SU-DHL-6 (cell line): Measurements from ENCODE around the gene ZSCAN1.

Experiments used
- H2AFZ ChIP-seq: fragments of 200-600 bp; sonication (generic); 2 replicates; pipeline ENCODE4 v1.6.1; 2014; ENCODE audit warnings: low read depth, mild to moderate bottlenecking, moderate library complexity, mixed read lengths, antibody characterized with exemption, low read length; ENCODE audit not compliant: severe bottlenecking
- H3F3A ChIP-seq: fragments of 200-600 bp; shearing (Covaris generic); 2 replicates; pipeline ENCODE4 v1.6.0; 2016; ENCODE audit warnings: antibody characterized with exemption, mild to moderate bottlenecking; ENCODE audit not compliant: insufficient read depth
- H3K27ac ChIP-seq: fragments of 200-600 bp; sonication (generic); 2 replicates; pipeline ENCODE4 v1.5.1; 2016; ENCODE audit warnings: low read depth, mild to moderate bottlenecking, low read length, moderate library complexity, mixed read lengths
- H3K27me3 ChIP-seq: fragments of 200-600 bp; sonication (generic), shearing (Covaris generic); 2 replicates; pipeline ENCODE4 v1.6.0; 2014; ENCODE audit warnings: mild to moderate bottlenecking, low read length
- H3K36me3 ChIP-seq: fragments of 200-600 bp; sonication (generic); 2 replicates; pipeline ENCODE4 v1.6.1; 2014; ENCODE audit warnings: mild to moderate bottlenecking, low read length, mixed read lengths
- H3K4me2 ChIP-seq: fragments of 300-600, 200-600 bp; shearing (Covaris generic), sonication (generic); 2 replicates; pipeline ENCODE4 v1.6.0; 2014; ENCODE audit warnings: low read length, low read depth, mild to moderate bottlenecking; ENCODE audit not compliant: poor library complexity, severe bottlenecking
- H3K4me3 ChIP-seq: fragments of 200-600 bp; sonication (generic); 2 replicates; pipeline ENCODE4 v1.5.1; 2014; ENCODE audit warnings: antibody characterized with exemption, low read length, mild to moderate bottlenecking, mixed read lengths; ENCODE audit not compliant: insufficient read depth, poor library complexity, severe bottlenecking
- H3K79me2 ChIP-seq: fragments of 200-600 bp; sonication (generic); 2 replicates; pipeline ENCODE4 v1.6.1; 2014; ENCODE audit warnings: mild to moderate bottlenecking, low read length, moderate library complexity; ENCODE audit not compliant: insufficient read depth
- H3K9ac ChIP-seq: fragments of 200-600 bp; sonication (generic); 2 replicates; pipeline ENCODE4 v1.7.0; 2014; ENCODE audit warnings: mild to moderate bottlenecking, low read length
- H3K9me2 ChIP-seq: fragments of 200-600 bp; sonication (generic); replicated peaks from 2 replicates; pipeline ENCODE4 v1.6.1; 2014; ENCODE audit warnings: low read length; ENCODE audit not compliant: insufficient read depth
- H3K9me3 ChIP-seq: fragments of 200-600 bp; sonication (generic); 2 replicates; pipeline ENCODE4 v1.6.1; 2014; ENCODE audit warnings: low read length, mixed read lengths; ENCODE audit not compliant: insufficient read depth
- H4K20me1 ChIP-seq: fragments of 200-600 bp; sonication (generic); 2 replicates; pipeline ENCODE4 v1.6.1; 2014; ENCODE audit warnings: low read depth, mild to moderate bottlenecking, antibody characterized with exemption, low read length, moderate library complexity, mixed read lengths
- EZH2phosphoT487 ChIP-seq: fragments of 200-600 bp; sonication (generic), shearing (Covaris generic); conservative IDR thresholded peaks from 2 replicates; pipeline ENCODE4 v1.6.1; 2018; ENCODE audit warnings: mild to moderate bottlenecking, antibody characterized with exemption, low read length, moderate library complexity, mixed read lengths
- TF ChIP-seq, protein P1 (sequence below): fragments of 200-600 bp; sonication (generic); IDR thresholded peaks from one replicate; pipeline ENCODE4 v1.5.1; 2017; ENCODE audit warnings: antibody characterized with exemption, mild to moderate bottlenecking, low read length, moderate library complexity; ENCODE audit not compliant: insufficient read depth, poor library complexity, severe bottlenecking

ZSCAN1 gene

GRCh38 chr19:58086825-58087710 lies 53.2 kb downstream of the ZSCAN1 start:
- Histone ChIP-seq H3K9me3 (no peaks in the 10 kb centered on the region), H4K20me1 (no peaks in the 10 kb centered on the region), H3K4me2 (no peak overlapping the region), H3K9ac (no peak overlapping the region), H3K27ac (no peak overlapping the region), H2AFZ (no peak overlapping the region), H3F3A (no peaks in the 10 kb centered on the region), H3K9me2 (no peaks in the 10 kb centered on the region), H3K4me3 (no peak overlapping the region), H3K27me3 (no peaks in the 10 kb centered on the region), H3K79me2 (no peaks in the 10 kb centered on the region), H3K36me3 (no peaks in the 10 kb centered on the region)
- no peak for TF ChIP-seq EZH2phosphoT487
- TF ChIP-seq, protein P1, sequence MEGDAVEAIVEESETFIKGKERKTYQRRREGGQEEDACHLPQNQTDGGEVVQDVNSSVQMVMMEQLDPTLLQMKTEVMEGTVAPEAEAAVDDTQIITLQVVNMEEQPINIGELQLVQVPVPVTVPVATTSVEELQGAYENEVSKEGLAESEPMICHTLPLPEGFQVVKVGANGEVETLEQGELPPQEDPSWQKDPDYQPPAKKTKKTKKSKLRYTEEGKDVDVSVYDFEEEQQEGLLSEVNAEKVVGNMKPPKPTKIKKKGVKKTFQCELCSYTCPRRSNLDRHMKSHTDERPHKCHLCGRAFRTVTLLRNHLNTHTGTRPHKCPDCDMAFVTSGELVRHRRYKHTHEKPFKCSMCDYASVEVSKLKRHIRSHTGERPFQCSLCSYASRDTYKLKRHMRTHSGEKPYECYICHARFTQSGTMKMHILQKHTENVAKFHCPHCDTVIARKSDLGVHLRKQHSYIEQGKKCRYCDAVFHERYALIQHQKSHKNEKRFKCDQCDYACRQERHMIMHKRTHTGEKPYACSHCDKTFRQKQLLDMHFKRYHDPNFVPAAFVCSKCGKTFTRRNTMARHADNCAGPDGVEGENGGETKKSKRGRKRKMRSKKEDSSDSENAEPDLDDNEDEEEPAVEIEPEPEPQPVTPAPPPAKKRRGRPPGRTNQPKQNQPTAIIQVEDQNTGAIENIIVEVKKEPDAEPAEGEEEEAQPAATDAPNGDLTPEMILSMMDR, result no peak

DNA sequence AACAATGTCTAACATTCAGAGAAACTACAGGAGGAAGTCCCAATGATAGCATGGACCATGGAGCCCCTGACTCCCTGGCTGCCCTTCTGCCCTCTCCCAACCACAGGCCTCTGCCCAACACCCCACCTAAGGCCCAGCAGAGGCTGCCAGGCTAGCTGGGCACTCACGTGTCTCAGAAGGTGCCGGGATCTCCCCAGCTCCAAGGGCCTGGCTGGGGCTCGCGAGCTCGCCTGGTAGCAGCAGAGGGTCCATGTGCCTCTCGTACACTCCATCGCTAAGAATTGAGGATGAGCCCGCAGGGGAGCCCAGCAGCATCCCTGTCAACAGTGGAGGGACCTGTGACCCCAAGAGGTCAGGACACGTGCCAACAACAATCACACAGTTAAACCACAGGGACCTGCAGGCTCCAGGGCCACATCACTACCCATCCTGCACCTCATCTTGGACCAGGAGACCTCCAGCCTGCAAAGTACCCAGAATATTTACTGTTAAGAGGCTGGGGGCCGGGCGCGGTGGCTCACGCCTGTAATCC lies 54.8 kb downstream of the ZSCAN1 start:
- H3K27ac ChIP-seq, result no peak overlapping the region
- no peak overlapping the region for H3K4me3 ChIP-seq
- H3K9me3 ChIP-seq, result no peaks in the 10 kb centered on the region
- no peaks in the 10 kb centered on the region for H4K20me1 ChIP-seq
- H3K79me2 ChIP-seq, result no peaks in the 10 kb centered on the region
- TF ChIP-seq EZH2phosphoT487, result no peak
- TF ChIP-seq, protein P1, result no peak
- H3K9me2 ChIP-seq, result no peaks in the 10 kb centered on the region
- H3F3A ChIP-seq, result no peaks in the 10 kb centered on the region
- H2AFZ ChIP-seq, result no peak overlapping the region
- H3K9ac ChIP-seq, result no peak overlapping the region
- no peaks in the 10 kb centered on the region for H3K36me3 ChIP-seq
- H3K4me2 ChIP-seq, result no peak overlapping the region
- H3K27me3 ChIP-seq, result no peaks in the 10 kb centered on the region

GRCh38 chr19:58089846-58090245 lies 56.0 kb downstream of the ZSCAN1 start:
- no peaks in the 10 kb centered on the region for H3K79me2 ChIP-seq
- no peak overlapping the region for H3K27ac ChIP-seq
- H3K9me2 ChIP-seq, result no peaks in the 10 kb centered on the region
- H3K36me3 ChIP-seq, result no peaks in the 10 kb centered on the region
- no peaks in the 10 kb centered on the region for H3K9me3 ChIP-seq
- H3K27me3 ChIP-seq, result no peaks in the 10 kb centered on the region
- no peaks in the 10 kb centered on the region for H4K20me1 ChIP-seq
- no peak overlapping the region for H3K4me2 ChIP-seq
- H3F3A ChIP-seq, result no peaks in the 10 kb centered on the region
- H3K4me3 ChIP-seq, result no peak overlapping the region
- H3K9ac ChIP-seq, result no peak overlapping the region
- H2AFZ ChIP-seq, result no peak overlapping the region
- TF ChIP-seq EZH2phosphoT487, result no peak
- TF ChIP-seq, protein P1, result no peak
